Measurements from ENCODE around the gene MORC2.

Gene MORC2

DNA sequence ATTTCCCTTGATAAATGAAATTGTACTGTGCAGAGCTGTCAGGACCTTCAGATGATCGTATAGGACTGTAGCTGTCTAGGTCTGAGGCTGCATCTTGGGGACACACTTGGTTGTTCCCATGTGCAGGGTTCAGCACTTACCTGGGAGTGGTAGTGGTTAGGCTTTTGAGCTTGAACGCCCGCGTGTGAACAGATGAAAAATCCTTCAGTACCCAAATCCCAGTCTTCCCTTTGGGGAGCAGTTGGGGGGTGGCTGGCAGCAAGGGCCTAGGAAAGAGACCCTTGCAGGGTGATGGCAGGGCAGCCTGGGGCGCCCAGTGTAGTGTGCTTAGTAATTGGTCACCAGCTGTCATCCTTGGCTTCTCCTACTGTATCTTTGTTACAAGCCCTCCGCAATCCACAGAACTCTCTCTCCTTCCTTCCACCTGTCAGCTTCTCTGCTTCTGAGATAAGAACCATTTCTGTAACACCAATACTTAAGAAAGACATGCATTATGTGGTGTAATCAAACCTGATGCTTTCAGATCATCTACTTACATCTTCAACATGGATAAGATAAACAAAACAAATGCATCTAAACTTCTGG, 64.6 kb downstream of the MORC2 start:
- H3K27me3 Mint-ChIP-seq (ENCODE audit: low read depth), result no peaks in the 10 kb centered on the region

DNA sequence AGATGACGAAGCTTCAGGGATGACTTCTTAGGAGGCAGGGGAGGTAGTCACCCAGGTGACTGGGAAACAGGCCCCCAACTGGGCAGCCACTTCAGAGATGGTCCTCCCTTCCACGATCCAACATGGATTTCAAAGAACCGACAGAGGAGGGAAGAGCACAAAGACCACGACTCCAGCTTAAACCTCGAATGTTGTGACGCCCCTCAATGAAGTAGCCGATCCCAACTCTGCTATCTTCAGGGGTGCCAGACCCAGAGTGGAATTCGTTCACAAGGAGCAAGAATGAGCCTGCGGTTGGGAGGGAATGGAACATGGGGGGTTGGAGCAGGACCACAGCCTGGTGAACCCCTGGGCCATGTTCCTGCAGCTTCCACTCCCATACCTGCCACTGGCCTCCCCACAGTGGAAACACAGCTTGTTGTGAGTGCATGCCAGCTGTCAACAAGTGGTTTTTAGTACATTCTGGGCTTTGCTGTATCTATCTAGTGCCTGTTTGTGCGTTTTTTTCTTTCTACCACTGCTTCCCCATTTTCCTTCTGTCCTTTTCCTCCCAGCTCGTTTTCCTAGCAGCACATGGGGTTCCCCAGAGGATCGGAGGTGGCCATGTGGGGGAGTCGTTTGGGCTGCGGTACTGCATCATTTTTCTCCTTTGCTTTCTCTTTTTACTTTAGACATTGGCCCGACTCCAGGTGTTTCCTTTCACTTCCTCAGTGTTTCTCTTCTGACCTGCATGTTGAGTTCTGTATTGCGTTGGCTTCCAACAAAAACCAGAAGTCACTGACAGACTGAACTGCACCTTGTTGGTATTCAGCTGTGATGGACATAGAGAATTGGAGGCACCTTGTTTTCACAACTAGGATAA, 65.8 kb downstream of the MORC2 start:
- Mint-ChIP-seq H3K27me3 (ENCODE audit: low read depth) (no peaks in the 10 kb centered on the region), H3K27ac (no peak overlapping the region), H3K4me1 (peaks cover 4% of the 10 kb centered on the region), H3K4me3 (no peak overlapping the region), H3K9me3 (peaks cover 13% of the 10 kb centered on the region), H3K36me3 (ENCODE audit: low read depth) (peaks cover 42% of the 10 kb centered on the region)
- TF ChIP-seq, protein P1, sequence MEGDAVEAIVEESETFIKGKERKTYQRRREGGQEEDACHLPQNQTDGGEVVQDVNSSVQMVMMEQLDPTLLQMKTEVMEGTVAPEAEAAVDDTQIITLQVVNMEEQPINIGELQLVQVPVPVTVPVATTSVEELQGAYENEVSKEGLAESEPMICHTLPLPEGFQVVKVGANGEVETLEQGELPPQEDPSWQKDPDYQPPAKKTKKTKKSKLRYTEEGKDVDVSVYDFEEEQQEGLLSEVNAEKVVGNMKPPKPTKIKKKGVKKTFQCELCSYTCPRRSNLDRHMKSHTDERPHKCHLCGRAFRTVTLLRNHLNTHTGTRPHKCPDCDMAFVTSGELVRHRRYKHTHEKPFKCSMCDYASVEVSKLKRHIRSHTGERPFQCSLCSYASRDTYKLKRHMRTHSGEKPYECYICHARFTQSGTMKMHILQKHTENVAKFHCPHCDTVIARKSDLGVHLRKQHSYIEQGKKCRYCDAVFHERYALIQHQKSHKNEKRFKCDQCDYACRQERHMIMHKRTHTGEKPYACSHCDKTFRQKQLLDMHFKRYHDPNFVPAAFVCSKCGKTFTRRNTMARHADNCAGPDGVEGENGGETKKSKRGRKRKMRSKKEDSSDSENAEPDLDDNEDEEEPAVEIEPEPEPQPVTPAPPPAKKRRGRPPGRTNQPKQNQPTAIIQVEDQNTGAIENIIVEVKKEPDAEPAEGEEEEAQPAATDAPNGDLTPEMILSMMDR (IDR thresholded peaks at IDR 0.05; ENCODE audit: unreplicated experiment in 3 of 3), result no peak

More for the DNA sequence above, 64.6 kb downstream of the MORC2 start:
- Mint-ChIP-seq H3K4me1 (peaks cover 4% of the 10 kb centered on the region), H3K4me3 (no peak overlapping the region), H3K36me3 (ENCODE audit: low read depth) (peaks cover 37% of the 10 kb centered on the region), H3K9me3 (peaks cover 10% of the 10 kb centered on the region), H3K27ac (no peak overlapping the region)
- TF ChIP-seq, protein P1 (IDR thresholded peaks at IDR 0.05; ENCODE audit: unreplicated experiment in 3 of 3), result no peak

DNA sequence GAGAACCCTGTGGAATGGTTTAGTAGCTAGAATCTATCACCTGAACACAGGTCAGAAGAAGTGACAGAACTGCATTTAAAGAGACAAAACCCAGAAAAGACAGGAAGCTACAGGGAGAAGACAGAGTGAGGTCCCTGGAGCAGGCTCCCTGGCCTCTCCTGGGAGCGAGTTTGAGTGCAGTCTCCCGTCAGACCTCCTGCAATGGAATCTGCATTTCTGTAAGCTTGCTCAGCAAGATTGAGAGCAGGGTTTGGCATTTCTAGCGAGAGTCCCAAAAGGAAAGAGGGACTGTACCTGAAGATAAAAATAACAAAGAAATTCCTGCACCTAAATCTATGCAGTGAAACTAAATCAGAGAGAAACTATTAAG, 74.2 kb downstream of the MORC2 start:
- peaks cover 20% of the 10 kb centered on the region for H3K36me3 Mint-ChIP-seq (ENCODE audit: low read depth)
- no peaks in the 10 kb centered on the region for H3K4me1 Mint-ChIP-seq
- TF ChIP-seq, protein P1 (IDR thresholded peaks at IDR 0.05; ENCODE audit: unreplicated experiment in 3 of 3), result no peak
- H3K4me3 Mint-ChIP-seq, result no peak overlapping the region
- peaks cover 5% of the 10 kb centered on the region for H3K9me3 Mint-ChIP-seq
- no peaks in the 10 kb centered on the region for H3K27me3 Mint-ChIP-seq (ENCODE audit: low read depth)
- no peak overlapping the region for H3K27ac Mint-ChIP-seq

DNA sequence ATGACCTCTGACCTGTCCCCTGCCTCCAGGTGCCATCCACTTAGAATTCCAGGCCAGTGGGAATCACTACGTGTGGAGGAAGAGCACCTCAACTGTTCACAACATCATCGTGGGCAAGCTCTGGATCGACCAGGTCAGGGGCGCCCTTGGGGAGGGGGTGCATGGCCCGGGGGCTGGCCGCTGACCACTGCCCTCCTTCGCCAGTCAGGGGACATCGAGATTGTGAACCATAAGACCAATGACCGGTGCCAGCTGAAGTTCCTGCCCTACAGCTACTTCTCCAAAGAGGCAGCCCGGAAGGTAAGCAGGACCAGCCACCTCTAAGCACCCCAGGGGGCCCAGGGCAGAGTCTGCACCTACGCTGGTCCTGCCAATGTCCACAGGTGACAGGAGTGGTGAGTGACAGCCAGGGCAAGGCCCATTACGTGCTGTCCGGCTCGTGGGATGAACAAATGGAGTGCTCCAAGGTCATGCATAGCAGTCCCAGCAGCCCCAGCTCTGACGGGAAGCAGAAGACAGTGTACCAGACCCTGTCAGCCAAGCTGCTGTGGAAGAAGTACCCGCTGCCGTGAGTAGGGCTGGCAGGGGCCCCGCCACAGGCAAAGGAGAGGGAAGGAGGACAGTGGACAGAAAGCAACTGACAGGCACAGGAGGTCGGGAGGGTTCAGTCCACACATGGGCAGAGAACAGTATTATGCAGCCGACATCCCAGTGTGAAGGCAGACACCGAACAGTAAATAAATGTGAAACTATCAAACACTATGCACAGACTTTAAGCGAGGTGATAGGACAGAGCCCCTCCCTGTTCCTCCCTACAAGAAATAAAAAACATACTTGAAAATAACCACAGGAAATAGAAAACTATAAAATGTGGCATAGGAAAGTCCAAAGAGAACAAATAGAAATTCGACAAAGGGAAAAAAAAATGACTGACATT, 74.9 kb downstream of the MORC2 start:
- H3K9me3 Mint-ChIP-seq, result peaks cover 3% of the 10 kb centered on the region

DNA sequence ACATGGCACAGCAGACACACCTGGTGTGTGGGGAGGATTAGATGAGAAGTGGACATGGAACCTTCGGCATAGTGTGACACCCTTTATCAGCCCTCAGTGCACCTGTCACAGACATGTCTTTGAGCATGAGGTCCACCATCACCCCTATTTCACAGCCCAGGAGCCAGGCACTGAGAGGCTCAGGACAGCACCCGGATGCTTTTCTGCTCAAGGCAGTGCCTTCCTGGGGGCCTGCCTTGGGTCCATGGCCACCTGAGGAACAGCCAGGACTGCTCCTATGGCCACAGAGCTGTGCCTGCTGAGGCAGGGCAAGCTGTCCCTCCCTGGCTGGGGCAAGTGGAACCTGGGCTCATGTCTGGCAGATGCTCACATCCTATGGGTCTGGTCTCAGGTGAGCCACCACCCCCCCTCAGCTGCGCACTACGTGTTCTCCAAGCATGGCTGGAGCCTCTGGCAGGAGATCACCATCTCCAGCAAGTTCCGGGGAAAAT, 75.8 kb downstream of the MORC2 start:
- Mint-ChIP-seq H3K36me3 (ENCODE audit: low read depth) (peaks cover 12% of the 10 kb centered on the region), H3K4me3 (no peak overlapping the region), H3K4me1 (no peaks in the 10 kb centered on the region), H3K9me3 (no peaks in the 10 kb centered on the region), H3K27ac (no peak overlapping the region), H3K27me3 (ENCODE audit: low read depth) (no peaks in the 10 kb centered on the region)
- TF ChIP-seq, protein P1 (IDR thresholded peaks at IDR 0.05; ENCODE audit: unreplicated experiment in 3 of 3), result no peak

More for the DNA sequence above, 74.9 kb downstream of the MORC2 start:
- Mint-ChIP-seq H3K27me3 (ENCODE audit: low read depth) (no peaks in the 10 kb centered on the region), H3K27ac (no peak overlapping the region), H3K4me3 (no peak overlapping the region), H3K4me1 (no peaks in the 10 kb centered on the region), H3K36me3 (ENCODE audit: low read depth) (peaks cover 17% of the 10 kb centered on the region)
- TF ChIP-seq, protein P1 (IDR thresholded peaks at IDR 0.05; ENCODE audit: unreplicated experiment in 3 of 3), result no peak

Measured in nephron (organoid).